Keratinocyte (primary cell): ENCODE data around the gene SLC19A1.

Experiments used
- CTCF ChIP-seq, 3 experiments: IDR thresholded peaks in 1 of 3; conservative IDR thresholded peaks in 1 of 3; optimal IDR thresholded peaks in 1 of 3; 2 replicates in 2 of 3; 3 replicates in 1 of 3; pipeline versions ENCODE3 to v1.5.1; 2011; ENCODE audit warnings: low read length in 3 of 3, mild to moderate bottlenecking in 3 of 3, moderate library complexity in 2 of 3, control low read depth in 1 of 3, inconsistent platforms in 1 of 3; ENCODE audit not compliant: insufficient read depth in 2 of 3; ENCODE audit errors: extremely low read depth in 1 of 3
- EZH2 ChIP-seq: IDR thresholded peaks from one replicate; pipeline ENCODE4 v1.6.1; 2012; ENCODE audit warnings: inconsistent platforms, mild to moderate bottlenecking, low read length, moderate library complexity

GRCh38 chr21:45465105-45465504, 77.1 kb downstream of the SLC19A1 start:
- no peak for TF ChIP-seq CTCF (optimal IDR thresholded peaks at IDR 0.05 in 1 of 3, IDR thresholded peaks at IDR 0.05 in 1 of 3, conservative IDR thresholded peaks at IDR 0.05 in 1 of 3; ENCODE audit: extremely low read depth in 1 of 3, insufficient read depth in 2 of 3, low read length in 3 of 3)
- TF ChIP-seq EZH2: no peak
